ENCODE data around the gene FOSL1.
"Not testable (repeated sequence)": the region's sequence is repeated elsewhere in the genome, so short reads cannot be mapped to it uniquely, and the experiment has no call there.

The FOSL1 gene

DNA sequence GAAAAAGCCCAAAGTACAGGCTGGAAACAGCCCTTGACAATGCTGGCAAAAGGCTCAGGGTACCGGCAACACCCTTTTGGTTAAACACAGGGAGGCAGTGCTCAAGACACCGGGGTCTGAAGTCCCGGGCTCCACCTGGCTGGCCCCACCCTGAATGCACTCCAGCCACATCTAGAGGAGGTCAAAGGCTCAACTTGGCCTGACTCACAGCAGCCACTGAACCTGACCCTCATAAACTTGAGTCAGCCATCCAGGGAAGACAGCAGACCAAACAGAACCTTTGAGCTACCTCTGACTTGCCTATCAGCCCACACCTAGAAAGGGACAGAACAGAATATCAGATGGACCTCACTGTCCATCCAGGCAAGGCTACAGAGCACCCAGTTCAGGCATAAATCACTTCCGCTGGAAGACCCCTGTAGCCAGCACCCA lies 46.0 kb downstream of the FOSL1 start:
- no peak for DNase-seq (ENCODE audit: low read depth in 2 of 3, low spot score in 1 of 3)

DNA sequence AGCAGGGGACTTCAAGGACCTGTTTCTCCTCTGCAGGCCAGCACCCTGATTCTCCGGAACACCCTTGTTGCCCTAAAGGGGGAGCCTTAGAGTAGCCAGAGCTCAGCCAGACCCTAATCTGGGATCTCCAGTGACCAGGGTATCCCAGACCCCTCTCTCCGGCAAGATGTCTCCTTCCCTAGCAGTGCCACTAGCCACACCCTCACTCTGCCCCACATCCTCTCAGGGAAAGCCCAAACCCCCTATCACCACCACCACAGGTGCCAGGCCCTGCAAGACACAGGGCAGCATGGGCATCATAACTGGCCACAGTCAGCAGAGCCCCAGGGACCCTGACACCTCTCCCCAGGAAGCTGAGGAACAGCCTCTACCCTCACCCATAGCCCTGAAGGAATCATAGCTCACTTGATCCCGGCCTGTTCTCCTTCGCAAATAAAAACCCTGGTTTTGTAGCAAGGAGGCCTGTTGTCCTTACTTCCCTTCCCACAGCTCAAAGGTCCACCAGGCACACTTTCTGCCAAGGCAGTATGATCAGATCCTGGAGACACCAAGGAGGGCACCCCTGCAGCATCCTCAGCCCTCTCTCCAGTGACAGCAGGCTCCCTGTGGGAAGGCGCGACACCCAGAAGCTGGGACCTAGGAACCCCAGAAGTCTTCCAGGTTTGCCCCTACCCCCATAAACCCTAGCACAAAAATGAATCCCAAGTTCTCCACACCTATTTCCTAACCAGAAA lies 46.8 kb downstream of the FOSL1 start:
- no peak for DNase-seq (ENCODE audit: low read depth in 2 of 3, low spot score in 1 of 3)

DNA sequence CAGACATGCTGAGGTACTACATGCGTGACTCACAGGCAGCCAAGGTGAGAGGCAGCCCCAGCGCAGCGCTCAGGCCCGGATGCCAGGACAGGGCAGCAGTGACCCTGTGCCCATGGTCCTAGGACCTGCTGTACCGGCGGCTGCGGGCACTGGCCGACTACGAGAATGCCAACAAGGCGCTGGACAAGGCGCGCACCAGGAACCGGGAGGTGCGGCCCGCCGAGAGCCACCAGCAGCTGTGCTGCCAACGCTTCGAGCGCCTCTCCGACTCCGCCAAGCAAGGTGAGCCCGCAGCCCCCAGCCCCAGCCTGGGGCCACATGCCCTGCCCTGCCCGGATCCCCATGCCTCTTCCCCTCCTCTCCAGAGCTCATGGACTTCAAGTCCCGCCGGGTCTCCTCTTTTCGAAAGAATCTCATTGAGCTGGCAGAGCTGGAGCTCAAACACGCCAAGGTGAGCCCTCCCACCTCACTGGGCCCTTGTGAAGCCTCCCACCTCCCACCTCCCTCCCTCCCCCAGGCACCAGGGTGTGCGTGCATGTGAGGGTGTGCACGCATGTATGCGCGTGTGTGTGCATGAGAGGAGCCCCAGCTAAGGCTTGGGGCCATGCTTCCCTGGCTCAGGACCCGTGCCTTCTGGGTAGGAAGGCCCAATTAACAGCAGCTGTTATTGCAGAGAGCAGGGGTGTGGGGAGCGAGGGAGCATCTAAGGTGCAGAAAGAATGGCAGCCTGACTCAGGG lies 47.5 kb downstream of the FOSL1 start:
- no peak for DNase-seq (ENCODE audit: low read depth in 2 of 3, low spot score in 1 of 3)

DNA sequence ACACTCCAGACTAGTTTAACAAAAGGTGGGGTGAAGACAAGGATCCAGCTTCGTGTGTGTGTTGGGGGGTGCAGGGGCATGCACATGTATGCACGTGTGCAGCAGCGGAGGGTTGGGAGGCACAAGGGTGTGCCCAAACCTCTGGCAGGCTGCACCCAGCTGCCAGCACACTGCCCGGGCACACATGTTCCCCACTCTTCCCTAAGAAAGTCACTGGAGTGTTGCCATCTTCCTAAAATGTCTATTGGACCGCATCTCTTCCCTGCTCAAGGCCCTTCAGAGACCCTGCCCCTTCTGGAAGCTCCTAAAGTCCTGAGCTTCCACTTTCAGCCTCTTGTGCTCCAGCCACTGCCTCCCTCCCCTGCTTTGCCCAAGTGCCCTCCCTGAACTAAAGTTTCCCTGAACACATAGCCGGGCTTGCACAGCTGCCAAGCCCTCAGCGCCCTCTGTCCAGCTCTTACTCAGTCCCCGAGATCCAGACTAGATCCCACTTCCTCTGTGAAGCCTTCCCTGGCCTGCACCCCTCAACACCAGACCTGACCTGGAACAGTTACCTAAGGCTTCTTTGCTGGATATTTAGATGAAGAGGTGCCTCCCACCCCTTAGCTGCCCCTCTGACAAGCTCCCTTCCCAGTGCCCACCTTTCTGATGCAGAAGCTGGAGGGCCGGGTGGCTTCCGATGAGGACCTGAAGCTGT lies 48.2 kb downstream of the FOSL1 start:
- DNase-seq (ENCODE audit: low read depth in 2 of 3, low spot score in 1 of 3), result no peak

DNA sequence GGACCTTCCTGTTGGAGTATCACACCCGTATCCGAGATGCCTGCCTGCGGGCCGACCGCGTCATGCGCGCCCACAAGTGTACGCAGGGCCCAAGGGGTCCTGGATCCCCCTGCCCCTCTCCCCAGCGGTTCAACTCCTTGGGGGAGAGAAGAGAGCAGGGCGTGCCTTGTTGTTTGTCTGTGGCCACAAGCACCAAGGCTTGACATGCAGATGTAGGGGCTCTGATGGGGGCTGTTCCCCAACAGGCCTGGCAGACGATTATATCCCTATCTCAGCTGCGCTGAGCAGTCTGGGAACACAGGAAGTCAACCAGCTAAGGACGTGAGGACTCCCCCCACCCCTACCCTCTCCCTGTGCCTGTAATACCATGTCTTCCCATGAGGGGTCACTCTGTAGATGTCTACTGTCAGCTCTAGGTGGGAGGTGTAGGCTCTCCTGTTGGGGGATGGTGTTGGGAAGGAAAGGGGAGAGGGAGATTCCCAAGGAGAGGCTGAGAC lies 49.1 kb downstream of the FOSL1 start:
- DNase-seq (ENCODE audit: low read depth in 2 of 3, low spot score in 1 of 3), result no peak

DNA sequence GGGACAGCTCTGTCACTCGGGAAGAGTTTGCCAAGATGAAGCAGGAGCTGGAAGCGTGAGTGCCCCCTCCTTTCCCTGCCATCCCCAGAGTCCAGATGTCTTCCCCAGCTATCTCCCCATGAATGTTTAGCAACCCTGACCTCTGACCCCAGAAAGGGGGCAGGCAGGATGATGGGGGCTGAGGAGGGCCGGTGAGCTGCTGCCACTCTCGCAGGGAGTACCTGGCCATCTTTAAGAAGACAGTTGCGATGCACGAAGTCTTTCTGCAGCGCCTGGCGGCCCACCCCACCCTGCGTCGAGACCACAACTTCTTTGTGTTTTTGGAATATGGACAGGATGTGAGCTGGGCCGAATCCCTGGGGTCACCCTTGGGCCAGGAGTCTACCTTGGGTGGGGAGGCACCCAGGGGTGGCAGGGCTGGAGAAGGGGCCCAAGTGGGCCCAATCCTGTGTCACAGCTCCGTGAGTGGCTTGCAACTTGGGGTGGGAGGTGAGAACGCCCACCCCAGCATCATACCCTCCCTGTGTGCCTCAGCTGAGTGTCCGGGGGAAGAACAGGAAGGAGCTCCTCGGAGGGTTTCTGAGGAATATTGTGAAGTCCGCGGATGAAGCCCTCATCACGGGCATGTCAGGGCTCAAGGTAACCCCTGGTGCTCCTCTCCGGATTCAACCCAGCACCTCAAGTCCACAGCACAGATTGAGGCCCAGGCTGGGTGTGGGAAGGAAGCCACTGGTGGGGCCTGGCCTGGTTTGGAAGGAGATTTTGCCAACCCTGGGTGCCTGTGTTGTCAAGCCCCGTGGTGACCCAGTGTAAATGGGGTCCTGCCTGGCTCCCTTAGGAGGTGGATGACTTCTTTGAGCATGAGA lies 49.7 kb downstream of the FOSL1 start:
- DNase-seq (ENCODE audit: low read depth in 2 of 3, low spot score in 1 of 3), result no peak

DNA sequence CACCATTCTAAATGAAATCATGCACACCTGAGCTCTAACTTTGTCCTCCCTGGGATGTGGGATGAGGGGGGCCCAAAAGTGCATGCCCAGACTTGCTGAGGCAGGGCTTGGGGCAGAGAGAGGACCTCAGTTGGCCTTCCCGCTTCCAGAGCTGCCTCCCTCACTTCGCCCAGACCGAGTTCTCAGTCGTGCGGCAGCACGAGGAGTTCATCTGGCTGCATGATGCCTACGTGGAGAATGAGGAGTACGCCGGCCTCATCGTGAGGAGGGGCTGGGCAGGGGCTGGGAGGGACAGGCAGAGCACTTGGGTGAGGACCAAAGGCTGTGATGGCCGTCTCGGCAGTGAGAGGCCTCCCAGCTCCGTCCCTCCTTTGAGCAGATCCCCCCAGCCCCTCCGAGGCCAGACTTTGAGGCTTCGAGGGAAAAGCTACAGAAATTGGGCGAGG lies 50.4 kb downstream of the FOSL1 start:
- no peak for DNase-seq (ENCODE audit: low read depth in 2 of 3, low spot score in 1 of 3)

DNA sequence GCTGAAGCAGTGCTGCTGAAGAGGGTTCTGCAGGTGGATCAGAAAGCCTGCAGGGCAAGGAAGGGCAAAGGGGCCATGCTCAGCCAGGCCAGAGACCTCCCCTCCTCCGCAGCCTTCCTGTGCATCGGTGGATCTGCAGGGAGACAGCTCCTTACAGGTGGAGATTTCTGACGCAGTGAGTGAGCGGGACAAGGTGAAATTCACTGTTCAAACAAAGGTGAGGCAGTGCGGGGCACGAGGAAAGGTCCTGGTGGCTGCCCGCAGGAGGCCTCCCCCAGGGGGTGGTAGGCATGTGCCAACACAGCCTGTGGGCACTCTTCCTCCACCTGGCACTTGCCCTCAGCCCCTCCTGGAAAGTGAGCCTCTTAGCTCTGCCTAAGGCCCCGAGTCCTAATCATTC lies 50.8 kb downstream of the FOSL1 start:
- DNase-seq (ENCODE audit: low read depth in 2 of 3, low spot score in 1 of 3), result no peak

DNA sequence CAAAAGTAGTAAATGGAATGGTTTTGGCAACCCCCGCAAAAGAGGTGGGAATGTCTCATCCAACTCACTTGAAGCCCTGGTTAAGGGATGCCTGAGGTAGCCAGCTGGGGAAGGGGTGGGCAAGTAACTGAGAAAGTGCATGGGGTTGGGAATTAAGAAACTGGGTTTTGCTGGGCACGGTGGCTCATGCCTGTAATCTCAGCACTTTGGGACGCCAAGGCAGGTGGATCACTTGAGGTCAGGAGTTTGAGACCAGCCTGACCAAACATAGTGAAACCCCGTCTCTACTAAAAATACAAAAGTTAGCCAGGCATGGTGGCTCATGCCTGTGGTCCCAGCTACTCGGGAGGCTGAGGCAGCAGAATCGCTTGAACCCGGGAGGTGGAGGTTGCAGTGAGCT lies 51.5 kb downstream of the FOSL1 start:
- not testable (repeated sequence) for DNase-seq (ENCODE audit: low read depth in 2 of 3, low spot score in 1 of 3)

DNA sequence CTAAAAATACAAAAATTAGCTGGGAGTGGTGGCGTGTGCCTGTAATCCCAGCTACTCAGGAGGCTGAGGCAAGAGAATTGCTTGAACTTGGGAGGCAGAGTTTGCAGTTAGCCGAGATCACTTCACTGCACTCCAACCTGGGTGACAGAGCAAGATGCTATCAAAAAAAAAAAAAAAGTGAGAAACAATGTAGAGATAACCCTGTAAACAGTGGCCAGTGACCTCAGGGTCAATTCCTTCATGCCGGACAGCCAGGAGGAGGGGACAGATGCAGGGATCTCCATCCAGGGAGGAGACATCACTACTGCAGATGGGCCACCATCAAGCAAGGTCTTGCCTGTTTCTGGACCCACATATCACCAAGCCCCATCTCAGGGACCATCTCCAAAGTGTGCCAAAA lies 52.4 kb downstream of the FOSL1 start:
- DNase-seq (ENCODE audit: low read depth in 2 of 3, low spot score in 1 of 3), result no peak

DNA sequence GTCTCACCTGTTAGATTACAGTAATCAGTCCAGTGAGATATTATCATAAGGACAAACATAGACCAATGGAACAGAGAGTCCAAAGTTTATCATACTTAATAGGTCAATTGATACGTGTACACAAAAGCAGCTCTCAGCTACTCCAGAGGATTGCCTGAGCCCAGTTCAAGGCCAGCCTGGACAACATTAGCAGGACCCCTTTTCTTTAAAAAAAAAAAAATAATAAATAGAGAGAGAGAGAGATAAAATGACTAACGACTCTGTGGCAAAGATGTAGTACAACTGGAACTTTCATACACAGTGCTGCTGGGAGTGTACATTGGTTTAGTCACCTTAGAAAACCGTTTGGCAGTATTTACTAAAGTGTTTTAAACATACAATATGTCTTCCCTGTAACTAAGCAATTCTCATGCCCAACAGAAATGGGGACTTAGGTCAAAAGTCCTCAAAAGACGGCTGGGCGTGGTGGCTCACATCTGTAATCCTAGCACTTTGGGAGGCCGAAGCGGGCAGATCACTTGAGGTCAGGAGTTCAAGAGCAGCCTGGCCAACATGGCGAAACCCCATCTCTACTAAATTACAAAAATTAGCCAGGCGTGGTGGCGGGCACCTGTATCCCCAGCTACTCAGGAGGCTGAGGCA lies 55.8 kb downstream of the FOSL1 start:
- no peak for DNase-seq (ENCODE audit: low read depth in 2 of 3, low spot score in 1 of 3)

DNA sequence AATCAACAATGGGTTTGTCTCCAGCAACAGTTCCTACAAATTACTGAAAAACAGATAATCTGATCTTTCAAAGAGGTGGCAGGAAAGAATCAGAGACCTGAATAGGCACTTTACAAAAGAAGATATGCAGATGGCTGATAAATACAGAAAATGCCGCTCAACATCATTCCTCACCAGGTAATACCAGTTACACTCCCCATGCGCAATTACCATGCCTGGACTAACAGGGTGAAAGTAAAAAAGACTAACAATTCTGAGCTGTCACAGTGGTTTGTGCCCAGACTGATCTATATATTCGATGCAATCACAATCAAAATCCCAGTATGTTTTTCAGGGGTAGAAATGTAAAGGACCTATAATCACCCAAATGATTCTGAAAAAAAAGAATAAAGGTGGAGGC lies 56.4 kb downstream of the FOSL1 start:
- DNase-seq (ENCODE audit: low read depth in 2 of 3, low spot score in 1 of 3), result no peak

DNA sequence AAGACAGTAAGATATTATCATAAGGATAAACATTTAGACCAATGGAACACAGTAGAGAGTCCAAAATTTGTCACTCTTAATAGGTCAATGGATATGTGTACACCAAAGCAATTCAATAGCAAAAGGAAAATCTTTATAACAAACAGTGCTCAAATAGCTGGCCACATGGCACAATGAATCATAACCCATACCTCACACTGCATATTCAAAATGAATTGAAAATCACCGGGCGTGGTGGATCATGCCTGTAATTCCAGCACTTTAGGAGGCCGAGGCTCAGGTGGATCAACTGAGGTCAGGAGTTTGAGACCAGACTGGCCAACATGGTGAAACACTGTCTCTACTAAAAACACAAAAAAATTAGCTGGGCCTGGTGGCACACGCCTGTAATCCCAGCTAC lies 58.0 kb downstream of the FOSL1 start:
- no peak for DNase-seq (ENCODE audit: low read depth in 2 of 3, low spot score in 1 of 3)
